ENCODE results near the gene EPAS1.

The EPAS1 gene

DNA sequence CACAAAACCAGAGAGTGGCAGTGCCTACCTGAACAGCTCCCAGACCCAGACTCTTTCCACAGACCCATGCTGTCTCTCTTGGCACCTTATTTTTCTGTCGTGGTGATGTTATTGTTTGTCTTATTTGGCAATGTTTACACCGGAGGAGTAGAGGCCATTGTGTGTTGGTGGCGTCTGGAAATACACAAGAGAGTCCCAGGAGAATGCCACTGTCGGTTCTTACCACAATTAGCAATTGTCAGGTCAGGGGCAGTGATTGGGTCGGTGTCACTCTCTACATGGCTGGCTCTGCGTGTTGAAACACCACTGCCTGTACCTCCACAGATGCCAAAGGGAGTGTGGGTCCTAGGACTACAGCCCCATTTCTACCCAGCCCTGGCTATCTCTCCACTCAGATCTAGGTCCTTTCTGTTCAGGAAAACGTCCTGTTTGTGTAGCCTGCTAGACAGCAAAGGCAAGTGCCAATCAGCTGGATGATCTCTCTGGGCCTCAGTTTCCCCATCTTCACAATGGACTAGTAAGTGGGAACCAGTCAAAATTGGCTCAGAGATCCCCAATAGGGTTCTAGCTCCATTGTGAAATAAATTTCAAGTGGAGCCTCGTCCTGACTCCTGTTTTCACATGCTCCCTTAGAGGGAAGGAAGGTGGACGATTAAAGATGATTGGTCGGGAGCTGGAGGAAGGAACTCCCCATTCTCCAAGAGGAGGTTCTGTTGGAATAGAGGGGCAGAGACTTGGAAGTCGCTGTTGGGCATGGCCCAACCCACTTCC, 17.0 kb downstream of the EPAS1 start:
- TF ChIP-seq, protein P1, sequence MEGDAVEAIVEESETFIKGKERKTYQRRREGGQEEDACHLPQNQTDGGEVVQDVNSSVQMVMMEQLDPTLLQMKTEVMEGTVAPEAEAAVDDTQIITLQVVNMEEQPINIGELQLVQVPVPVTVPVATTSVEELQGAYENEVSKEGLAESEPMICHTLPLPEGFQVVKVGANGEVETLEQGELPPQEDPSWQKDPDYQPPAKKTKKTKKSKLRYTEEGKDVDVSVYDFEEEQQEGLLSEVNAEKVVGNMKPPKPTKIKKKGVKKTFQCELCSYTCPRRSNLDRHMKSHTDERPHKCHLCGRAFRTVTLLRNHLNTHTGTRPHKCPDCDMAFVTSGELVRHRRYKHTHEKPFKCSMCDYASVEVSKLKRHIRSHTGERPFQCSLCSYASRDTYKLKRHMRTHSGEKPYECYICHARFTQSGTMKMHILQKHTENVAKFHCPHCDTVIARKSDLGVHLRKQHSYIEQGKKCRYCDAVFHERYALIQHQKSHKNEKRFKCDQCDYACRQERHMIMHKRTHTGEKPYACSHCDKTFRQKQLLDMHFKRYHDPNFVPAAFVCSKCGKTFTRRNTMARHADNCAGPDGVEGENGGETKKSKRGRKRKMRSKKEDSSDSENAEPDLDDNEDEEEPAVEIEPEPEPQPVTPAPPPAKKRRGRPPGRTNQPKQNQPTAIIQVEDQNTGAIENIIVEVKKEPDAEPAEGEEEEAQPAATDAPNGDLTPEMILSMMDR (IDR thresholded peaks at IDR 0.05; ENCODE audit: low read depth, low read length) = no peak
- DNase-seq (ENCODE audit: extremely low read depth, low read depth) = no peak

DNA sequence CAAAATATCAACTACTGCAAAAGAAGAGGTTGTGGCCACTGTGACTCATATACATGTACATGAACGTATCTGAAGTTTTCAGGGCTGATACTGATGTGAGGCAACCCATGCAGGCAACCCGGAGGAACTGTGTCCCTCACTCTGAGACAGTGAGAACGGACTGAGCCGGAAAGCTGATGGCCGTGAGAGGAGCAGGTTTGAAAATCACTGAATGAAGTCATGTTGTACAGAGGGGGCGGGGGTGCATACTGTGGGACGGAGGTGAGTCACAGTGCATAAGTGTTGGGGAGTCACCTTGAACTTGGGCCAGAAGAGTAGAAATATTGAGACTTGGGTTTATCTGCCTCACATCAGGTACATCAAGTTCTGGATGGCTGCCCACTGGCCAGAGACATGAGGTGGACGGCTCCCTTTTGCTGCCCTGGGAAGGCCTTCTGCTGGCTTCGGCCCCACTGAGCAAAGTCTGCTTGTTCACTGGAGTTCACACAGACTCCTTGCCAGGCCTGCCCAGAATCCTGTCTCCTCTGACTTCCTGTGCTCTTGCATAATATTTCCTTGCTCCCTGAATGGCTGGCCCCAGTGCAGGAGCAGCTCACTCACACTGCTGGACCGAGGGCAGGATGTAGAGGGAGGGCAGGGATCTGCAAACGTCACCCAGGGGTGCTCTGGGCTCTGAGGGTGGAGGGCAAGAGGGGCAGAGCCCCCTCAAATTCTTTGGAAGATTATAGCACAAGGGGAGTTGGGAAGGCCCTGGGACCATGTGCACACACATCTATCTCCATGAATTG, 18.1 kb downstream of the EPAS1 start:
- TF ChIP-seq, protein P1 (IDR thresholded peaks at IDR 0.05; ENCODE audit: low read depth, low read length) = no peak
- DNase-seq (ENCODE audit: extremely low read depth, low read depth) = peak; percentile 75

DNA sequence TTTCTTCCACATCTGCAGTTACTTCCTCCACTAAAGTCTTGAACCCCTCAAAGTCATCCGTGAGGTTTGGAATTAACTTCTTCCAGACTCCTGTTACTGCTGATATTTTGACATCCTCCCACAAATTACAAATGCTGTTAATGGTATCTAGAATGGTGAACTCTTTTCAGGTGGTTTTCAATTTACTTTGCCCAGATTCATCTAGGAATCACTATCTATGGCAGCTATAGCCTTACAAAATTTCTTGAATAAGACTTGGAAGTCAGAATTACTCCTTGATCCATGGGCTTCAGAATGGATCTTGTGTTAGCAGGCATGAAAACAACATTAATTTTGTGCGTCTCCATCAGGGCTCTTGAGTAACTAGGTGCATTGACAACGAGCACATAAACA, 19.9 kb downstream of the EPAS1 start:
- TF ChIP-seq, protein P1 (IDR thresholded peaks at IDR 0.05; ENCODE audit: low read depth, low read length) = no peak
- DNase-seq (ENCODE audit: extremely low read depth, low read depth) = no peak

DNA sequence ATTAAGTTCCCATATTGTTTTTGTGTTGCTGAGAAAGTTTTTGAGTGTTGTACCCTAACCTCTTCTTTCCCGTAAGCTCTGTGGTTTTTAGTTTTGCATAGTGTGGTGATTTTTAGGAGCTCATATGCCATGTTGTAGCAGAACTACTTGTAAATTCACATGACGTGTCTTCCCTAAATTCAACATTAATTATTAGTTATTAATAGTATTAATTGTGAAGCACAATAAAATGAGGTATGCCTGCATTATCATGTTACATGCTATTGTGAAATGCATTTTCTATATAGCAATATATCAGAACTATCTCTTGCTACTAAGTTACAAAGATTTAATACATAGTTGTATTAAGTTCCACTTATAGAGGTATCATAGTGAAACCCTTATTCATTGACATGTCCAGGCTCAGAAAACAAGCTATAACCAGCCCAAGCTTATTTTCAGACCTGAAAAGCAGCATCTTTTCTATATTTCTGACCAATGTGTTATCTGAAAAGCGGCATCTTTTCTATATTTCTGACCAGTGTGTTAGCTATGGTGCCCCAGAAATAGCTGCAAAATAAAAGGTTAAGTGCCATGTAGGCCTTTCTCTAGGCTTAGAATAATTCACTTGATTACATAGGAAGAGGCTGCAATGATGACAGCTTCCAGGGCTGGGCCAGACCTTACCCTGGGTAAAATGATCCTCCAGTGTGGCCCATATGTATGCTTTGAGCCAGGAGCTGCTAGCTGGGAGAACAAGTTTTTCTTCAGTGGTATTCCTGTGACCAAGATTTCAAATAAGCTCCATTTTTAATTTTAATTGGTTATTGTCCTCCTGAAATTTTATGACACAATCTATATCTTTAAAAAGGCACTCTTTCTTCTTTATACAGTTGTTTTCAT, 21.6 kb downstream of the EPAS1 start:
- DNase-seq (ENCODE audit: extremely low read depth, low read depth) = no peak
- TF ChIP-seq, protein P1 (IDR thresholded peaks at IDR 0.05; ENCODE audit: low read depth, low read length) = no peak

DNA sequence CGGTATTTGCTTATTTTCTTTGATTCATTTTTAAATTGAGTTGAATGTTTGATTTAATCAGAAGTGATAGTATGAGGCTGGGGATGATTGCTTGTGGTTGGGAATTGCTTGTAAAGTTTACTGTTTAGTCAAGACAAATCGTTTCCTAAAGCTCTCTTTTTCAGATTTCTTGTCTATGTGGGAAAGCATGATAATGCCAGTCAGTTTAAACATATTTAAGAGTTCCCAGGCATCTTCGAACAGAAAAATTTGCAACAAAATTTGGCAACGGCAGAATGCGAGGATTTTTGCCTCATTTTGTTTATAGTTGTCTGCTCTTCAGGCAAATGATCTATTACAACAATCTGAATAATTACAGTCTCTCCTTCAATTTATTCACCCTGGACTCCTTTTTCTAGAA, 22.5 kb downstream of the EPAS1 start:
- no peak for DNase-seq (ENCODE audit: extremely low read depth, low read depth)
- TF ChIP-seq, protein P1 (IDR thresholded peaks at IDR 0.05; ENCODE audit: low read depth, low read length) = no peak

DNA sequence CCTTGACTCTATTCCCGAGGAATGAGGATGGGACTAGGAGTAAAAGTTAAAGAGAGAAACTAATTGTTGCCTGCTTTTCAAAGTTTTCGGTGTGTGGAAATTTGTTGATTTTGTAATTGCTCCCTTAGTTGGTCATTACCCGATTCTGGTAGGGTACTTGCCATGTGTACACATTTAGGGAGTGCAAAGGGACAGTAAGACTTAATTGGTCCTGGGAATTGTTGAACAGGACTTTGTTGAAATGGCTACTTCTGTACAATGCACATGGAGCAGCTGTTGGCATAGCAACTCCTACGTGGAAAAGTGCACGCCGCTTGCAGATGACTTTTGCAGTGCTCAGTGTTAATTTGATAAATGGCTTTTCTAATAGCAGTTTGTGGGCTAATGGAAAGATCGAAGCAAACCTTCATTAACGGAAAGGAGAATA, 22.9 kb downstream of the EPAS1 start:
- DNase-seq (ENCODE audit: extremely low read depth, low read depth) = no peak
- TF ChIP-seq, protein P1 (IDR thresholded peaks at IDR 0.05; ENCODE audit: low read depth, low read length) = no peak

Measured in AG09319 (cell line).